Body of pancreas (tissue), 4 donors: ENCODE results near the gene FBRS.

ENCODE experiments used
- POLR2A ChIP-seq, 3 donors: fragments of 450-650 bp; IDR thresholded peaks; one replicate each; pipeline ENCODE4 v1.6.1; 2016; ENCODE audit warnings: antibody characterized with exemption in 3 of 3, mild to moderate bottlenecking in 2 of 3
- TF ChIP-seq, protein P1 (sequence below), 7 experiments: fragments of 450-650 bp in 4 of 7; fragments of 200-600 bp in 3 of 7; sonication (generic) in 3 of 7; IDR thresholded peaks; one replicate each; pipeline ENCODE4 v1.5.1; 2016 to 2019; ENCODE audit warnings: antibody characterized with exemption in 7 of 7

DNA sequence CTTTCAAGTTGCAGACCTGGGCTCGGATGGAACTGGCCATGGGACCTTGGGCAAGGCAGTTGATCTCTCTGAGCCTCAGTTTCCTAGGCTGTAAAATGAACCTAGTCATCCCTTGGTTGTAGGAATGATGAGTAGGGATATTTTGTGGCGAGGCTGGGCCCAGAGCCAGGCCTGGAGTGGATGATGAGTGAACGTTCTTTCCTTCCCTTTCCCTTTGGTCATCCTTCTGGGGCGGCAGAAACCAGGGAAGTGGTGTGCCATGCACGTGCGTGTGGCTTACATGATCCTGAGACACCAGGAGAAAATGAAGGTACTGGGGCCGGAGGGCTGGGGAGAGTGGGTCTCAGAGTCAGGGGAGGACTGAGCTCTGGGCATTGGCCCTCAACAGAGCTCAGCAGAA lies 8.4 kb downstream of the FBRS start:
- TF ChIP-seq, protein P1, sequence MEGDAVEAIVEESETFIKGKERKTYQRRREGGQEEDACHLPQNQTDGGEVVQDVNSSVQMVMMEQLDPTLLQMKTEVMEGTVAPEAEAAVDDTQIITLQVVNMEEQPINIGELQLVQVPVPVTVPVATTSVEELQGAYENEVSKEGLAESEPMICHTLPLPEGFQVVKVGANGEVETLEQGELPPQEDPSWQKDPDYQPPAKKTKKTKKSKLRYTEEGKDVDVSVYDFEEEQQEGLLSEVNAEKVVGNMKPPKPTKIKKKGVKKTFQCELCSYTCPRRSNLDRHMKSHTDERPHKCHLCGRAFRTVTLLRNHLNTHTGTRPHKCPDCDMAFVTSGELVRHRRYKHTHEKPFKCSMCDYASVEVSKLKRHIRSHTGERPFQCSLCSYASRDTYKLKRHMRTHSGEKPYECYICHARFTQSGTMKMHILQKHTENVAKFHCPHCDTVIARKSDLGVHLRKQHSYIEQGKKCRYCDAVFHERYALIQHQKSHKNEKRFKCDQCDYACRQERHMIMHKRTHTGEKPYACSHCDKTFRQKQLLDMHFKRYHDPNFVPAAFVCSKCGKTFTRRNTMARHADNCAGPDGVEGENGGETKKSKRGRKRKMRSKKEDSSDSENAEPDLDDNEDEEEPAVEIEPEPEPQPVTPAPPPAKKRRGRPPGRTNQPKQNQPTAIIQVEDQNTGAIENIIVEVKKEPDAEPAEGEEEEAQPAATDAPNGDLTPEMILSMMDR (IDR thresholded peaks at IDR 0.05) = no peak
- no peak for TF ChIP-seq POLR2A (IDR thresholded peaks at IDR 0.05)
